Effector memory CD4-positive, alpha-beta T cell (primary cell): ENCODE results near the gene MRAP.

ENCODE experiments used
- DNase-seq, 3 donors: peaks; one replicate each; pipeline ENCODE4 v3.0.0-alpha.2; 2020
- H3K27ac ChIP-seq: 2 replicates; pipeline ENCODE4 v1.7.0; 2013; ENCODE audit warnings: mild to moderate bottlenecking, low read length, moderate library complexity; ENCODE audit not compliant: insufficient read depth, poor library complexity, severe bottlenecking
- H3K27me3 ChIP-seq: replicated peaks from 2 replicates; pipeline ENCODE4 v1.7.0; 2013; ENCODE audit warnings: mild to moderate bottlenecking, low read length; ENCODE audit not compliant: insufficient read depth, control insufficient read depth, poor library complexity, severe bottlenecking
- H3K36me3 ChIP-seq: 2 replicates; pipeline ENCODE4 v1.7.0; 2013; ENCODE audit warnings: mild to moderate bottlenecking, low read length, moderate library complexity; ENCODE audit not compliant: control insufficient read depth, insufficient read depth
- H3K4me1 ChIP-seq: 2 replicates; pipeline ENCODE4 v1.7.0; 2013; ENCODE audit warnings: low read length, mild to moderate bottlenecking; ENCODE audit not compliant: control insufficient read depth, insufficient read depth, poor library complexity, severe bottlenecking
- H3K4me3 ChIP-seq: 2 replicates; pipeline ENCODE4 v1.7.0; 2013; ENCODE audit warnings: low read length, low read depth, mild to moderate bottlenecking; ENCODE audit not compliant: insufficient read depth, poor library complexity, severe bottlenecking
- H3K9me3 ChIP-seq: 2 replicates; pipeline ENCODE4 v1.7.0; 2013; ENCODE audit warnings: mild to moderate bottlenecking, low read length, moderate library complexity; ENCODE audit not compliant: control insufficient read depth

MRAP gene

GRCh38 chr21:32352526-32352925 is 53.9 kb downstream of the MRAP start:
- no peaks in the 10 kb centered on the region for H3K4me1 ChIP-seq
- no peak overlapping the region for H3K27ac ChIP-seq
- H3K9me3 ChIP-seq = no peaks in the 10 kb centered on the region
- DNase-seq = no peak
- H3K4me3 ChIP-seq = no peak overlapping the region
- peaks cover 92% of the 10 kb centered on the region for H3K36me3 ChIP-seq
- H3K27me3 ChIP-seq = no peaks in the 10 kb centered on the region

GRCh38 chr21:32353002-32353711 is 54.5 kb downstream of the MRAP start:
- Histone ChIP-seq H3K36me3 (peaks cover 87% of the 10 kb centered on the region), H3K4me3 (no peak overlapping the region), H3K9me3 (no peaks in the 10 kb centered on the region), H3K4me1 (no peaks in the 10 kb centered on the region), H3K27me3 (no peaks in the 10 kb centered on the region), H3K27ac (no peak overlapping the region)
- no peak for DNase-seq

- peaks cover 89% of the 10 kb centered on the region for H3K36me3 ChIP-seq
- no peaks in the 10 kb centered on the region for H3K27me3 ChIP-seq
- DNase-seq = no peak
- no peaks in the 10 kb centered on the region for H3K9me3 ChIP-seq
- H3K4me3 ChIP-seq = no peak overlapping the region
- no peak overlapping the region for H3K27ac ChIP-seq
- no peaks in the 10 kb centered on the region for H3K4me1 ChIP-seq
Measured at GRCh38 chr21:32356874-32357395, 58.3 kb downstream of the MRAP start.

GRCh38 chr21:32359719-32360260 is 61.1 kb downstream of the MRAP start:
- Histone ChIP-seq H3K27ac (no peak overlapping the region), H3K4me3 (no peak overlapping the region), H3K36me3 (peaks cover 84% of the 10 kb centered on the region), H3K4me1 (no peaks in the 10 kb centered on the region), H3K9me3 (no peaks in the 10 kb centered on the region), H3K27me3 (no peaks in the 10 kb centered on the region)
- DNase-seq = no peak

- H3K36me3 ChIP-seq = peaks cover 83% of the 10 kb centered on the region
- no peaks in the 10 kb centered on the region for H3K27me3 ChIP-seq
- no peak for DNase-seq
- H3K4me1 ChIP-seq = no peaks in the 10 kb centered on the region
- H3K4me3 ChIP-seq = no peak overlapping the region
- no peaks in the 10 kb centered on the region for H3K9me3 ChIP-seq
- H3K27ac ChIP-seq = no peak overlapping the region
Measured at GRCh38 chr21:32360401-32360975, 61.8 kb downstream of the MRAP start.
